ENCODE data around the gene SND1.

GRCh38 chr7:127609297-127609696 lies 42.7 kb upstream of the SND1 start:
- TF ChIP-seq CBFB (IDR thresholded peaks at IDR 0.05; ENCODE audit: low read depth) (no peak), WRNIP1 (IDR thresholded peaks at IDR 0.05; ENCODE audit: borderline replicate concordance, low read depth, low read length) (no peak), CTCF (IDR thresholded peaks at IDR 0.05 in 2 of 3, conservative IDR thresholded peaks at IDR 0.05 in 1 of 3; ENCODE audit: control insufficient read depth in 2 of 3, extremely low read depth in 1 of 3, insufficient read depth in 1 of 3, low read depth in 3 of 3, low read length in 3 of 3) (no peak), ZBTB33 (IDR thresholded peaks at IDR 0.05) (no peak), BCL11A (IDR thresholded peaks at IDR 0.05; ENCODE audit: low read depth, low read length) (no peak), ATF3 (IDR thresholded peaks at IDR 0.05; ENCODE audit: borderline replicate concordance, extremely low read depth, low read depth, low read length) (no peak), EGR1 (IDR thresholded peaks at IDR 0.05; ENCODE audit: borderline replicate concordance in 1 of 2, low read depth in 2 of 2, low read length in 2 of 2) (no peak), POLR2A (IDR thresholded peaks at IDR 0.05; ENCODE audit: low read depth, low read length) (no peak), EP300 (IDR thresholded peaks at IDR 0.05; ENCODE audit: borderline replicate concordance in 1 of 2, control insufficient read depth in 1 of 2, low read depth in 2 of 2, low read length in 2 of 2) (no peak)

Data from GM12878 (cell line).